D721Med (cell line): Measurements from ENCODE around the gene ADAMTS3.

Source experiments
- DNase-seq: peaks from one replicate; pipeline ENCODE4 v3.0.0; 2011; ENCODE audit warnings: low spot score; ENCODE audit not compliant: insufficient read length
- FAIRE-seq: peaks from 2 replicates; lab custom pipeline; 2011; peaks lifted over from hg19 to GRCh38; lab: Jason Lieb, UNC
- CTCF ChIP-seq: IDR thresholded peaks from 2 replicates; pipeline ENCODE4 v1.5.1; 2012; ENCODE audit warnings: mild to moderate bottlenecking, control low read depth; ENCODE audit not compliant: insufficient read depth; ENCODE audit errors: missing control alignments

ADAMTS3 gene

DNA sequence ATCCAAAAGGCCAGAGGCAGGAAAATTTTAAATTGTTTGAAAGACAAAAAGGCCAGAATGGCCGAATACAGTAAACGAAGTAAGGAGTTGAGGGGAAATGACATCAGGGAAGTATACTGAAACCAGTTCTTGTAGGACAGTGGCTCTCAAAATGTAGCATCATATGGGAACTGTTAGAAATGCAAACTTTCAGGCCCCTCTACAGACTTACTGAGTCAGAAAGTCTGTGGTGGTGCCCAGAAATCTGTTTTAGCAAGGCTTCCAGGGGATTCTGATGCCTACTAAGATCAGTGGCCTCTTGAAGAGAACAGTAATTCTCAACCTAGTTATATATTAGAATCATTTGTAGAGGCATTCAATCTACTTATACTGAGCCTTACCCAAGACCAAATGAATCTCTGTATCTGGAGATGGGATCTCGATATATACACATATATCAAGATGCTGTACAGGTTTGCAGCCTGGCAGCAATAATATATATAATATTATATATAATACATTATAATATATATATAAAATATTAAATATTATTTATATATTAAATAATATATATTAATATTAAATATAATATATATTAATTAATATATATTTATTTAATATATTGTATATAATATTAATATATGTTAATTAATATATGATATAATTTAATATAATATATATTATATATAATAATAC, 39.7 kb downstream of the ADAMTS3 start:
- no peak for FAIRE-seq
- TF ChIP-seq CTCF: no peak
- no peak for DNase-seq

DNA sequence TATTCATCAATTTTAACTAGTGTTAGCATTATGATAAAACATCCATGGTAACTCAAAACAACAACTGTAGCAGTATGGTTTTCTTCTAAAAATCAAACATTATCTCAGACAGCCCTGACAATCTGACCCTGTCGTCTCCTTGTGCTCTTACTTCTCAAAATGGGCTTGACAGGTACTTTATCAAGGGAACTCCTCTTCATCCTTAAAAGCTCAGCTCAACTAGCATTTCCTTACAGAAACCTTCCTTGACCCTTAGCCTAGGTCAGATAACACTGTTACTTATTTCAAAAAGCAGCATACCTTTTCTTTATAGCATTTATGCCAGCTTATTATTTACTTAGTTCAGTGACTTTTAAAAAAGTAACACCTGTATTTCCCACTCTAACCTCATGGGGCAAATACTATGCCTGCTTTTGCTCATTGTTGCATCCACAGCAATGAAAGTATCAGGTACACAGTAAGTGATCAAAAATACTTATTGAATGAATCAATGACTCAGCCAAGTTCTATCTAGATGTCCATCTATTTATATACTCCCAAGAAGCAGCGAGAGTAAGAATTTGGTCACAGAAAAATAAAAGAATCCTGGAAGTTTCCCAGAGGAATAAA, 41.9 kb downstream of the ADAMTS3 start:
- DNase-seq: no peak
- no peak for FAIRE-seq

DNA sequence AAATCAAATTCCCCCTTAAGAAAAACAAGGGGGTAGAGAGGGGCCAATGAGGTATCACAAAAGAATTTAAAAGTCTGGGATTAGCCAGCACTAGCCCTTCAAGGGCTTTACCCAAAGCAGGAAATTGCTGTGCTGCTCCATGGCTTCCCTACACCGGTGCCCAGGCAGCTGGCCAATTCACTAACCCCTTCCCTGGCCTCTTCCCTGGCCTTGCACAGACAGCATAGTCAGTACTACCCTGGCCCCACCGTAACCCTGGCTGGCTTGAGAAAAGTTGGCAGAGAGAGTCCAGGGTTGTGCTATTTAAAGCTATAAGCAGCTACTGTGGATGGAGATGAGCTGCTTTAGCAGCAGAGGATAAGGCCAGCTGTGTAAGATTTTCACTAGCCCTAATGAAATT, 43.1 kb downstream of the ADAMTS3 start:
- TF ChIP-seq CTCF: no peak
- DNase-seq (no peak), FAIRE-seq (no peak)

More for the DNA sequence above, 41.9 kb downstream of the ADAMTS3 start:
- TF ChIP-seq CTCF: no peak

GRCh38 chr4:72522440-72522839, 46.6 kb downstream of the ADAMTS3 start:
- FAIRE-seq (no peak), DNase-seq (no peak)
- no peak for TF ChIP-seq CTCF

- TF ChIP-seq CTCF: no peak
- DNase-seq (no peak), FAIRE-seq (no peak)
Measured at GRCh38 chr4:72513227-72513626, 55.8 kb downstream of the ADAMTS3 start.

DNA sequence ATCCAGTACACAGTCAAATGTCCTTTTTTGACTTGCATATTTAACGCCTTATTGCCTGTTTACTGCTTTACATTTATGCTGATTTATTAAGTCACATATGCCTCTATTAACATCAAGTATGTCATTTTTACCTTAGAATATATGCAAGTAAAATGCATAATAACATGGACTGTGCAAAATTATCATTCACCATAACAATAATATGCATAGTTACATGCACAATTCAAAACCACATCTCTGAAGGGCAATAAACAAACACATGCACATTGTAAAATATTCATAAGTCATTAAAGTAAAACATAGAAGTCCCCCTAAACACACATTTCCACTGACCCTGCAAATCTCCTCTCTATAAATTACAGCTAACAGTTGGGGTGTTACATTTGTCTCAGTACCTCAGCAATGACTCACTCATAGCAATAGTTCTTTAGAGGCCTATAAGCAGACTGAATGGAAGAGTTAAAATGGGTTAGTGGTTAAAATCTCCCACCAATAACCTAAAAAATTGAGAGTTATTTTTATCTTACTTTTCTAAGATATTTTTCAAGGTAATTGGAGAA, 61.1 kb downstream of the ADAMTS3 start:
- FAIRE-seq (peak; percentile 16), DNase-seq (no peak)
- TF ChIP-seq CTCF: no peak

GRCh38 chr4:72507167-72507566, 61.9 kb downstream of the ADAMTS3 start:
- no peak for FAIRE-seq
- no peak for TF ChIP-seq CTCF
- DNase-seq: no peak
